Measurements from ENCODE around the gene SLC41A2.
"Not testable (repeated sequence)": the region's sequence is repeated elsewhere in the genome, so short reads cannot be mapped to it uniquely, and the experiment has no call there.

SLC41A2 gene, protein sequence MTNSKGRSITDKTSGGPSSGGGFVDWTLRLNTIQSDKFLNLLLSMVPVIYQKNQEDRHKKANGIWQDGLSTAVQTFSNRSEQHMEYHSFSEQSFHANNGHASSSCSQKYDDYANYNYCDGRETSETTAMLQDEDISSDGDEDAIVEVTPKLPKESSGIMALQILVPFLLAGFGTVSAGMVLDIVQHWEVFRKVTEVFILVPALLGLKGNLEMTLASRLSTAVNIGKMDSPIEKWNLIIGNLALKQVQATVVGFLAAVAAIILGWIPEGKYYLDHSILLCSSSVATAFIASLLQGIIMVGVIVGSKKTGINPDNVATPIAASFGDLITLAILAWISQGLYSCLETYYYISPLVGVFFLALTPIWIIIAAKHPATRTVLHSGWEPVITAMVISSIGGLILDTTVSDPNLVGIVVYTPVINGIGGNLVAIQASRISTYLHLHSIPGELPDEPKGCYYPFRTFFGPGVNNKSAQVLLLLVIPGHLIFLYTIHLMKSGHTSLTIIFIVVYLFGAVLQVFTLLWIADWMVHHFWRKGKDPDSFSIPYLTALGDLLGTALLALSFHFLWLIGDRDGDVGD

DNA sequence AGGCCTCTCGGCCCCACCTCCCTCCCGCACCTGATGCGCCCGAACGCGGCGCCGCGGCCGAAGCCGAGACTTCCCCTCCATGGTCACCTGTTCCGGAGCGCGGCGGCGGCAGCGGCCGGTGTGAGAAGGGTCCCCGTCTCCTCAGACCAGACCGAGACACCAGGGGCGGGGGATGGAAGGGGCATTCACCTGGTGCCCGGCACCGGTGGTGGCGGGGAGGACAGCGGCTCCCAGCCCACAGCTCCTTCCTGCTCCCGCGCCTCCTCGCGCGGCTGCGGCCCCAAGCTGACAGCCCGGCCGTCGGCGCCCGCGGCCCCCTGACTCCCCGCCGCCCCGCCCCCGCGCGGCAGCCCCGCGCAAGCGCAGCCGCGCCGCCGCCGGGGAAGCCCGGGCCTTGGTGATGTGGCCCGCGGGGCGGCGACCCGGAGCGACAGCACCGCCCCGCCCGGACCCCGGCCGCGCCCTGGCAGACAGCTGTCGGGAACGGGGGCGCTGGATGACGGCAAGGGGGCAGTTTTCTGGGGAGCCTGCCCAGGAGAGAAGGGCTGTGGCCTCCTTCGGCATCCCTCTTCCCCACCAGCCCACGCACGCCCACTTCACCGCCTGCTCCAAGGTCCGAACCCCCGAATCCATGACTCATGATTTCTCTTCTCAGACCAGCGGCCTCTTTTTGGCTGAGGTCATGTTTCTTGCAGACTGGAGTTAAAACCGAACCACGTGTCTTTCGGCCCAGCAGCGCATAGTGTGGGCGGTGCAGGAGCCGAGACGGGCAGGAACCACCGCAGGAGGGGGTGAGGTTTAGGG is at the start of gene SLC41A2:
Gene SLC41A2 (minus strand): TSS at position 290 of the 804 bp plus-strand sequence. CDS start 29,763 bp downstream, outside the sequence.
- DNase-seq (ENCODE audit: low read depth in 3 of 3): peak; percentile 61 to 73 (median 71)

DNA sequence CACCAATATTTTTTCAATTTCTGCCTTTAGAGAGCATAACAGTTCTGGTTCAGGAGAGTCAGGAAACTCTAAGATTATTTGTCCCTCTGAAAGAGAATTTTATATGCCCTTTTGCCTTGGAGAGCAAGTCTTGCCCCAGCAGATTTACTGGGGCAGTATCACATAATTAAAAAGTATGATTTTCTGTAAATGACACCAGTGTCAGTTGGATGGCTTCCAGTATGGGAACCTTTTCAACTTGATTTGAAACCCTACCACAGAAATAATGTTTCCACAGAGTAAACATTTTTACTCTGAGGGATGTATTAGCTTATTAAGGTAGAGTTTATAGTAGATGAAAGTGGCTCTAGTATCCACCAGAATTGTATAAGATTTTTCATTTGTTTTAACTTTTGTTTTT is 43.4 kb upstream of the SLC41A2 start:
- no peak for DNase-seq (ENCODE audit: low read depth in 3 of 3)

DNA sequence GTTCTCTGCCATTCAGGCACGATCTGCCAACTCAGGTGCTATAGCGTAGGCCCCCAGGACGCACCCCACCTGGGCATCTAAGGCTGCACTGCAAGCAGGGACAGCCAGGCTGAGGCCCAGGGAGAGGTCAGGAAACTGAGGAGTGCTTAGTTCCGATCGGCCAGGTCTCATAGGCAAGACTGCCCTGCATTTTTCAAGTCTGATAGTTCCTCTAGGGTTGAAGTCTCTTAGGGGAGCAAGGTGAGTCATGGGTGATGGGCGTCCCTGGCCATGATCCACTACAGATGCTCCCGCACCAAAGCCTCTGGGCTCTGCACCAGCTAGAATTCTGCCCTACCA is 41.2 kb upstream of the SLC41A2 start:
- no peak for DNase-seq (ENCODE audit: low read depth in 3 of 3)

- no peak for DNase-seq (ENCODE audit: low read depth in 3 of 3)
These were observed 40.6 kb upstream of the SLC41A2 start for GRCh38 chr12:104998423-104999346.

- DNase-seq (ENCODE audit: low read depth in 3 of 3): no peak
These were observed 39.5 kb upstream of the SLC41A2 start for GRCh38 chr12:104997541-104997940.

DNA sequence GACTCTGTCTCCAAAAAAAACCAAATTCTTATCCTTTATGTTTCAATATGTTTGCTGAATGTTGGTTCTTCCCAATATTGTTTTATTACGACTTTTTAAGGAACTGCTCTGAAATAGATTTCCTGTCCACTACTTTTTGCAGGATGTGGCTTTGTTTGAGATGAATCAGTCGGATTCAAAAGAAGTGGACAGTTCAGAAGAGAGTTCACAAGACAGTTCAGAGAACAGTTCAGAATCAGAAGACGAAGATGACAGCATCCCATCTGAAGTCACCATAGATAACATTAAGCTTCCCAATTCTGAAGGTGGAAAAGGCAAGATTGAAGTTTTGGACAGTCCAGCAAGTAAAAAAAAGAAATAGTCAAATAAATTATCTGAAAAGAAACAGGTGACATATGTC is 36.2 kb upstream of the SLC41A2 start:
- DNase-seq (ENCODE audit: low read depth in 3 of 3): no peak

DNA sequence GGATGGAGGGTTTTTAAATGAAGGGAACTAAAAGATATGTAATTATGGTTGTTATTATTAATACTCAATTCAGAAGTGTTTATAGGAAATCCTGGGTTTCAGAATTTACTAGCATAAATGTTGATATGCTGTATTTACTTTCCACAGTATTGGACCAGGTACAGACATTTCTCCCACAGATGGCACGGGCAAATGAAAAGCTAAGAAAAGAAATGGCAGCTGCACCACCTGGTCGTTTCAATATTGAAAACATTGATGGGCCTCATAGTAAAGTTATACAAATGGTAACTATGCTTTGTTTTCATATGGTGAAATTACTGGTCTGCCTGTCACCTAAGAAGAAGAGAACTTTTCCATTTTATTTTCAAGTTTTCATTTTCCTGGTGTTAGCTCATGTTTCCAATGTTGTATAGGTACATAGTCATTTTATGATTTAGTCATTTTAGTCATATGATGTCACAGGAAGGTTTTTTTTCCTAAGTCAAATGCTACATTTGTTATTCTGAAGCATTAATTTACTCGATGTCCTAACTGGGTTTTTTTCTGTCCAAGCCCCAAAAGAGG is 33.6 kb upstream of the SLC41A2 start:
- DNase-seq (ENCODE audit: low read depth in 3 of 3): no peak

DNA sequence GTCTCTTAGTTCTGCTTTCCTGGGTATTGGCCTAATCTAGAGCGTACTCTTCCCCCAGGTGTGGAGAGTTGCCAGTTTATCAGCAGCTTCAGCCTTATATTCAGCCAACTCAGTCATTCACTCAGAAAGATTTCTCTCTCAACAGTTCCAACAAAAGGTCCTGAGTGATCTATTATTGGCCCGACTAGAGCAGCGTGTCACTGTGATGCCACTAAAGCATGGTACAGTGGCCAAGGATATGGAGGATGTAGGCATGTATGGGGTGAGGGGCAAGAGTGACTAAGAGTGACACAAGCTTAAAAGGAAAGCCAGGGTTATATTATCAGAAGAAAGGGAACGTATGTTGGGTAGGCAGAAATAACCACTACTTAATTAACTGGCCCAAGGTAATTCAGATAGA is 32.9 kb upstream of the SLC41A2 start:
- DNase-seq (ENCODE audit: low read depth in 3 of 3): no peak

- peak; percentile 68 to 74 (median 69) for DNase-seq (ENCODE audit: low read depth in 3 of 3)
These were observed 28.2 kb upstream of the SLC41A2 start, which contains the start of gene NOPCHAP1 for GRCh38 chr12:104986022-104986941. Gene NOPCHAP1 (plus strand): TSS chr12:104986316. CDS start chr12:104986353, 37 bp downstream.

DNA sequence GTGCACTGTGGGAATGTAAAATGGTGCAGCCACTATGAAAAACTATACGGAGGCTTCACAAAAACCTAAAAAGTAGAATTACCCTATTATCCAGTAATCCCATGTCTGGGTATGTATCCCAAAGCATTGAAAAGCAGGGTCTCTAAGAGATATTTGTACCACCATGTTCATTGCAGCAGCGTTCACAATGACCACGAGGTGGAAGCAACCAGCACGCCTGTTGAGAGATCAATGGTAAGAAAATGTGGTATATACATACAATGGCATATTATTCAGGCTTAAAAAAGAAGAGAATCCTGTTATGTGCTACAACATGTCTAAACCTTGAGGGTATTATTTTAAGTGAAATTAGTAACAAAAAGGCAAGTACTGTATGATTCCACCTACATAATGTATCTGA is 27.1 kb upstream of the SLC41A2 start:
- DNase-seq (ENCODE audit: low read depth in 3 of 3): no peak

DNA sequence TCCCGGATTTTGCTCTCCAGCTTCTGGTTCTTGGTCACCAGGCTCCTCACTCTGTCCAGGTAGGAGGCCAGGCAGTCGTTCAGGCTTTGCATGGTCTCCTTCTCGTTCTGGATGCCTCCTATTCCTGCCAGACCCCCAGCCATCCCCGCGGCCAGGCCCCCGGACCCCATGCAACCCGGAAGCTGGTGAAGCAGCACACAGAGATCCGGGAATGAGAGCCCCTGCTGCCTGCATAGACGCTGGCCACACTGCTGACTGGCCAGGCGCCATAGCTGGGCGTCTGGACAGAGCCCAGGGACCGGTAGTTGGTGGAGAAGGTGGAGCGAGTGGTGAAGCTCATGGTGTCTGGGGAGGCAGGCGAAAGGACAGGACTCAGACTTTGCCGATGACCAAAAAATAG is 19.6 kb upstream of the SLC41A2 start:
- not testable (repeated sequence) for DNase-seq (ENCODE audit: low read depth in 3 of 3)

GRCh38 chr12:104976703-104977102 is 18.6 kb upstream of the SLC41A2 start:
- DNase-seq (ENCODE audit: low read depth in 3 of 3): no peak

- DNase-seq (ENCODE audit: low read depth in 3 of 3): no peak
These were observed 17.7 kb upstream of the SLC41A2 start for GRCh38 chr12:104975587-104976343.

- no peak for DNase-seq (ENCODE audit: low read depth in 3 of 3)
These were observed 16.7 kb upstream of the SLC41A2 start for GRCh38 chr12:104974626-104975290.

DNA sequence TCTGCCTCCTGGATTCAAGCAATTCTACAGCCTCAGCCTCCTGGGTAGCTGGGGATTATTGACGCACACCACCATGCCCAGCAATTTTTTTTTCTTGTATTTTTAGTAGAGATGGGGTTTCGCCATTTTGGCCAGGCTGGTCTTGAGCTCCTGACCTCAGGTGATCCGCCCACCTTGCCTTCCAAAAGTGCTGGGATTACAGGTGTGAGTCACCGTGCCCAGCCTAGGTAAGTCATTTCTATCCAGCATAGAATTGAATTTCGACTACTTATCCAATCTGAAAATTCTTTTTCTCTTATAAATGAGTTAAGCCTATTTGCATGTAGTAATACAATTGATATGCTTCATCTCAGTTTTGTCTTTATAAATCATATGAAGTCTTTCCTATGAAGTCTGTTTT is 15.2 kb upstream of the SLC41A2 start:
- no peak for DNase-seq (ENCODE audit: low read depth in 3 of 3)

GRCh38 chr12:104971306-104971705 is 13.2 kb upstream of the SLC41A2 start:
- DNase-seq (ENCODE audit: low read depth in 3 of 3): no peak

- no peak for DNase-seq (ENCODE audit: low read depth in 3 of 3)
These were observed 11.3 kb upstream of the SLC41A2 start for GRCh38 chr12:104969343-104969742.

- no peak for DNase-seq (ENCODE audit: low read depth in 3 of 3)
These were observed 8.6 kb upstream of the SLC41A2 start for GRCh38 chr12:104966677-104967076.

- no peak for DNase-seq (ENCODE audit: low read depth in 3 of 3)
These were observed 6.7 kb upstream of the SLC41A2 start for GRCh38 chr12:104964856-104965205.

Measured in stimulated activated CD4-positive, alpha-beta T cell treated with anti-CD3 and anti-CD28 coated beads, TNF-alpha, amount 100 ng/mL, for 4 hours (primary cell).